Measurements from ENCODE around the gene CFDP1.

- TF ChIP-seq CTCF (IDR thresholded peaks at IDR 0.05) (no peak), POLR2AphosphoS5 (IDR thresholded peaks at IDR 0.05) (no peak), EP300 (IDR thresholded peaks at IDR 0.05) (no peak), POLR2A (IDR thresholded peaks at IDR 0.05) (no peak)
These were observed 13.1 kb upstream of the CFDP1 start for GRCh38 chr16:75446416-75446815.

All from suprapubic skin (tissue), 4 donors.